ENCODE data around the gene TMEM217.
"Not testable (repeated sequence)": the region's sequence is repeated elsewhere in the genome, so short reads cannot be mapped to it uniquely, and the experiment has no call there.

DNA sequence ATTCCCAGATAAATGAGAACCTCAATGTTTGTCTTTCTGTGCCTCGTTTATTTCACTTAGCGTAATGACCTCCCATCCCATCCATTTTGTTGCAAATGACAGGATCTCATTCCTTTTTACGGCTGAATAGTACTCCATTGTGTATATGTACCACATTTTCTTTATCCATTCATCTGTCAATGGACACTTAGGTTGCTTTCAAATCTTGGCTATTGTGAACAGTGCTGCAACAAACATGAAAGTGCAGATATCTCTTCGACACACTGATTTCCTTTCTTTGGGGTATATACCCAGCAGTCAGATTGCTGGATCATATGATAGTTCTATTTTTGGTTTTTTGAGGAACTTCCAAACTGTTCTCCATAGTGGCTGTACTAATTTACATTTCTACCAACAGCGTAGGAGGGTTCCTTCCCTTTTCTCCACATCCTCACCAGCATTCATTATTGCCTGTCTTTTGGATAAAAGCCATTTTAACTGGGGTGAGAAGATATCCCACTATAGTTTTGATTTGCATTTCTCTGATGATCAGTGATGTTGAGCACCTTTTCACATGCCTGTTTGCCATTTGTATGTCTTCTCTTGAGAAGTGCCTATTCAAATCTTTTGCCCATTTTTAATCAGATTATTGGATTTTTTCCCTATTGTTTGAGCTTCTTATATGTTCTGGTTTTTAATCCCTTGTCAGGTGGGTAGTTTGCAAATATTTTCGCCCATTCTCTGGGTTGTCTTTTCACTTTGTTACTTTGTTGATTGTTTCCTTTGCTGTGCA, 71.8 kb downstream of the TMEM217 start:
- not testable (repeated sequence) for TF ChIP-seq CTCF (IDR thresholded peaks at IDR 0.05; ENCODE audit: poor library complexity, severe bottlenecking); RAD21 (conservative IDR thresholded peaks at IDR 0.05); EP300 (conservative IDR thresholded peaks at IDR 0.05; ENCODE audit: poor library complexity, severe bottlenecking); POLR2AphosphoS5 (IDR thresholded peaks at IDR 0.05); SMC3 (conservative IDR thresholded peaks at IDR 0.05; ENCODE audit: poor library complexity); MXI1 (conservative IDR thresholded peaks at IDR 0.05; ENCODE audit: poor library complexity, severe bottlenecking)

Data from neural cell (in vitro differentiated cells).